GM21447 (cell line): ENCODE results near the gene EPHA6.

Experiments
- ATAC-seq: cut with Tn5 transposase; IDR thresholded peaks from one replicate; pipeline ENCODE4 v1.9.1; 2021; ENCODE audit not compliant: unreplicated experiment

EPHA6 gene

DNA sequence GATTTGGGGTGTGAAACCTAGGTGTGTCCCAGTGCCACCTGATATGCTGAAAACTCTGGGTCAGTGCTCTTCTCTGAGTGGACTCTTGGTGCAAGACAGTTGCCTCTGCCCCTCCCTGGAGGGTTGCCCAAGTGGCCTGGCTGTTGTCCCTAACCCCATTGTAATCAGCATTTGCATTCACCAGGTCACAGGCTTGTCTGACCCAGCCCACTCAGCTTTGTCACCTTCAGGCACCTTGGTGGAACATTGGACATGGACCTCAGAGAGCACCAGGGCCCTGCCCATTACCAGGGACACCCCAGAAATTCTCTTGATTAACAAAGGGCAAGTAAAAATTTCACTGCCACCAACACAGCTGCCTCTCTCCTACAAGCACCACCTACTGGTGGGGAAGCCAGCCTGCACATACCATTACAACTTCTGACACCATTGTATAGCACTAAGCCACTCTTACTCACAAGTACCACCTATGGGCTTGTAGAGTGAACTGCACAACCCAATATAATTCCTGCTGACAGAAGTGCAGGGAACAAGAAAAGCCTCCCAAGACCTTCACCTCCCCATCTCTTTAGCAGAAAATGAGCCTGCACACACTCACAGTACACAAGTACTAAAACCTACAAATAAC is 324.6 kb downstream of the EPHA6 start:
- ATAC-seq = no peak

DNA sequence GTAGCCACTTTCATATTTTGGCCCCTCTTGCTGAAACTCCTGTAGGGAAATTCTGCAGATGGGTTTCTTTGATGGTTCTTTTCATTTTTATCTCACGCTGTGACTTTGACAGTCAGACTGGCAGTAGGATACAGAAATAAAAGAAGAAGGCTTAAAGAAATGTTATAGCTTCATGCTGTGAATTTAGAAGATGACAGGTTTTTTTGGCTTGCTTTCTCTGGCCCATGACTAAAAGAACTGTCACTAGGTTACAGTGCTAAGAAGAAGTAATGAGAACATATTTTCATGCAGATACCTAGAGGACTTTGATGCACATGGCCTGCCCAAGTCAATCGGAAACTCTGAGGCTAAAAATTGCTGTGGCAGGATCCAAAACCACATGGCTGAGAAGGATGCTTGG is 334.5 kb downstream of the EPHA6 start:
- ATAC-seq = no peak

DNA sequence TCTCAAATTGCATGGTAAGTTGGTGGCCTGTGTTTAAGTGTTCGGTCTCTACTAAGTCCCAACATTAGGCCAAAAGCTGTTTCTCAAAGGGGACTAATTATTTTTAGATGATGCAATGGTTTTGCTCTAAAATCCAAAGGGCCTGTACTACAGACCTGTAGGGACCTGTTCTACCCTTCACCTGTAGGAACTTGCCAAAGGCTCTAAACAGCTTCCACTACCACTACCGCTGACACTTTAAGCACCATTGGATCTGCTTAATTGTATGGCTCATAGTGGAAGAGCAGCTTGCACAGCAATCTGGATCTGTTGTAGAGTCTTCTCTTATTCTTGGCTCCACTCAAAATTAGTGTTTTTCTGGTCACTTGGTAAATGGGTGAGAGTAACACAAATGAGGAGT is 346.8 kb downstream of the EPHA6 start:
- ATAC-seq = no peak

DNA sequence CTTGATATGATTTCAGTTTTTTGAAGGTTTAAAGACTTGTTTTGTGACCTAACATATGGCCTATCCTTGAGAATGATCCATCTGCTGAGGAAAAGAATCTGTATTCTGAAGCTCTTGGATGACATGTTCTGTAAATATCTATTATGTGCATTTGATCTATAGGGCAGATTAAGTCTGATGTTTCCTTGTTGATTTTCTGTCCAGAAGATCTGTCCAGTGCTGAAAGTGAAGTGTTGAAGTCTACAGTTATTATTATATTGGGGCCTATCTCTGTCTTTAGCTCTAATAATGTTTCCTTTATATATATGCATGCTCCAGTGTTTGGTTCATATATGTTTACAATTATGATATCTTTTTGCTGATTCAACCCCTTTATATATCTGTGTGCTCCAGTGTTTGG is 362.8 kb downstream of the EPHA6 start:
- ATAC-seq = no peak

DNA sequence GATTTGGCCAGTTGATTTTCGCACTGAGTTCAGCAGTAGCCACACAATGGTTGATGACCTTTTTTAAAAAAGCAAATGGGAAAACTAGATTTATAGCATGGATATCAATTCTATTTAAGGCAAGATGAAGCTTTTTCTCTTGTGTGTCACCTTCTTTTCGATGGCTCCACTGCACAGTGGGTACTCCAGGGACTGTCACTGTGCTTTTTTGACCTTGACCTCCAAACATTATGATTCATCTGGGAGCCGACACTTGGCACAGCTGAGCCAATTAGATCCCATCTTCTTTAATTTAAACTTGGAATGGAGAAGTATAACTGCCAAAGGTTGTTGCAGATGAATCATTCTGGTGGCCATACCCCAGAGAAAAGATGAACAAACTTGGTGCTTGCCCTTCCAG is 367.3 kb downstream of the EPHA6 start:
- ATAC-seq = no peak

DNA sequence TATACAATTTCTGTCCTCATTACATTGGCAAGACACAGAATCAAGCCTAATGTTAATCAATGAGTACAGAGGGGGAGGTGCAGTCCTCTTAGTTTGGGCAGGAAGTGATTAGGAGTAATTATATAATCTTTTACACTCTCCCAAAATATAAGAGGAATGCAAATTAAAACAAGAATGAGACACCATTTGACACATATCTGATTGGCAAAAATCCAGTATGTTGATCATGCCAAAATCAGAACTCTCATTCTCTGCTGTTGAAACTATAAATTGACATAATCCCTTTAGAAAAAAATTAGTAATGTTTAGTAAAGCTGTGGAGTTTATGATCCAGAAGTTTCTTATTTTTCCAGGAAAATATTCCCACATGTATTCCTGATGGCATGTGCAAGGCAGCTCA is 373.4 kb downstream of the EPHA6 start:
- ATAC-seq = no peak

DNA sequence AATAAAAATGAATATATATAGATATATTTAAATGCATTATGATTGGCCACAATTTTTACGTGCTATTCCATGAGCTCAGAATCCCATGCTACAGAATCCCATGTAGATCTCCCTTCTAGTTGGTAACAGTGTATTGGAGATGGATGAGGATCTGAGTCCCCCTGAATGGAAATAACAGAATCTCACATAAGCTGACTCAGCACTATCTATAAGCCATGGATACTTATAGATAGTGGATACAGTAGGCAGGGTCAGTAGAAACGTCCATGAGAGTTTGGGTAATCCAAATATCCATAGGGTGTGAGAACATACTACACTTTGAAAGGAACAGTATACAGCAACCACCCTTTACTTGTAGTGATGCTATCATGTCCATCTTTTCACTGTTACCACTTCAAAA is 375.4 kb downstream of the EPHA6 start:
- ATAC-seq = no peak

DNA sequence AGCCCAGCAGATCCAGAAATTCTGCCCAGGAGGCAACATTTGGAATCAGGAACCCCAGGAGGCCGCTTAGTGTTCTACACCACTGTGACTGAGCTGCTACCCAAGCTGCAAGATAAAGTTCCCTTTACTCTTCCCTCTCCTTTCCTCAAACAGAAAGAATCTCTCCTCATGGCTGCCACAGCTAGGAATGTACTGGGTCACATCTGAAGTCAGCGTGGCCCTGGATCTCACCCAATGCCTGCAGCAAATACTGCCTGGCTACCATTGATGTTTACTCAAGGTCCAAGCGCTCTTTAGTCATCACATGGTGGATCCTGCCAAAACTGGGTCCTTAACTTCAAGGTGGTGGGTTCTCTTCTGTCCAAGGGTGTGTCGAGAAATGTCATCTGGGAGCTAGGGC is 382.7 kb downstream of the EPHA6 start:
- ATAC-seq = no peak

DNA sequence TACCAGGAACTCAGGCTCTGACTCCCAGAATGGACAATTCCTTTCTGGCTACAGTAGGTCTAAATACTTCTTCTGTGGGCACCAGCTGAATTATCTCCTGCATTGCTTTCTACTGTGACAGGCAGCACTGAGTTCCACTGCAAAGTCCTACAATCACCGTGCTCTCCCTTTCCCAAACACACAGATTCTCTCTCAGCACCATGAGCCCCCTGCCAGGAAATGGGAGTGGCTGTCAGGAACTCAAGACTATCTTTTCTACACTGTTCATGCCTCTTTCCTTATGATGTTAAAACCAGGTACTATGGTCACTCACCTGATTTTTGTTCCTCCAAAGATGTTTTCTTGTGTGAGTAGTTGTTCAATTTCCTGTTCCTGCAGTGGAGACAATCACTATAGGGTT is 383.4 kb downstream of the EPHA6 start:
- ATAC-seq = no peak

DNA sequence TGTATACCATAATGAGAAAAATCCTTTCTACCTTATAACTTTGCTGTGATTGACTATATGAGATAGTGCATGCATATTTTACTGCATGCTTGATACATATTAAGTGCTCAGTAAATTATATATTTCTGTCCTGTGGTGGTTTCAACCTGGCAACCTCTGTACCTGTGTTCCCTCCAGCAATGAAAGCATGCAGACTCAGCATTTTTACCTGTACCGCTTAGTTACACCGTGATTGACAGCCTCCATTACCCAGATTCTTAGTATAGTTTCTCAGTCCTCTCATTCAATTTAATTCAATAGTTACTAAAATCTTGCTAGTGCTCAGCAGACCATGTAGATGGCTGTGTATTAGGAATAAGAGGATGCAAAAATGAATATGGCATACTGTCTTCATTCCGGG is 386.0 kb downstream of the EPHA6 start:
- no peak for ATAC-seq

DNA sequence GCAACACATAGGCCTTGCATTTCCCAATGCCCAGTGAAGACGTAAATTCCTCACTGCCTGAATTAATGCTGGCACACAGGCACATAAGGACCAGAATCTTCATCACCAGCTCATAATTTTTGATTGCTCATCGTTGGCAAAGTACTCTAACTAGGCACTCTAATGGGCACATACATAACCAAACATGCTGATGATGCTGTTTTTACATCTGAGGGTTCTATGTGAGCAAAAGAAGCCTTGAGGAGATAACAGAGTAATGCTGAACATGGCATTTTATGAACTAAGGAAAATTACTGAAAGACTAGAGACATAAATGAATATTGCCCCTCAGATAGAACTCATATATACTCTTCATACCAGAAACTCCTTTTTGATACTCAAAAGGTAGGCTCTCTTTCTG is 387.4 kb downstream of the EPHA6 start:
- no peak for ATAC-seq

DNA sequence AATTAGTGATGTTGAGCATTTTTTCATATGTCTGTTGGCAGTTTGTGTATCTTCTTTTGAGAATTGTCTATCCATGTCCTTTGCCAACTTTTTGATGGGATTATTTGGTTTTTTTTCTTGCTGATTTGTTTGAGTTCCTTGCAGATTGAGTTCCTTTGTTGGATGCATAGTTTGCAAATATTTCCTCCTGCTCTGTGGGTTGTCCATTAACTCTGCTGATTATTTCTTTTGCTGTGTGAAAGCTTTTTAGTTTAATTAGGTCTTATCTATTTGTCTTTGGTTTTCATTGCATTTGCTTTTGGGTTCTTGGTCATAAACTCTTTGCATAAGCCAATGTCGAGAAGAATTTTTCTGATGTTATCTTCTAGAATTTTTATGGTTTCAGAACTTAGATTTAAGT is 414.6 kb downstream of the EPHA6 start:
- ATAC-seq = no peak

DNA sequence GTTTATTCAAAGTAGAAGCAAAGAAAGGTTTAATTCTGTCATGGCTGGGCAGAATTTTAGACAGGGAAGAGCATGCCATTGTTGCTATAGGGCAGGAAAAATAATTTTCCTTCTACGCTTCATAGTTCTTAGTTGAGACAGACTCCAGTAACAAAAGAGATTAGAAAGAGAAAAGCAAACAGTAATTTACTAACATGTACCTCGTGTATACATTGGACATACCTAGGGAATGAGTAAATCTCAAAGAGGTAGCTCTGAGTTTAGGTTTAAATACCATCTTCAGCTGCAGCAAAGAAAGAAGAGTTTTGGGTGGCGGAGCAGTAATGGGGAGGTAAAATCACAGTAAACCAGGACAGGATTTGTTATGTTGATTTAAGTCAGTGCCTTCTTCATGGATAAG is 416.1 kb downstream of the EPHA6 start:
- ATAC-seq = no peak

DNA sequence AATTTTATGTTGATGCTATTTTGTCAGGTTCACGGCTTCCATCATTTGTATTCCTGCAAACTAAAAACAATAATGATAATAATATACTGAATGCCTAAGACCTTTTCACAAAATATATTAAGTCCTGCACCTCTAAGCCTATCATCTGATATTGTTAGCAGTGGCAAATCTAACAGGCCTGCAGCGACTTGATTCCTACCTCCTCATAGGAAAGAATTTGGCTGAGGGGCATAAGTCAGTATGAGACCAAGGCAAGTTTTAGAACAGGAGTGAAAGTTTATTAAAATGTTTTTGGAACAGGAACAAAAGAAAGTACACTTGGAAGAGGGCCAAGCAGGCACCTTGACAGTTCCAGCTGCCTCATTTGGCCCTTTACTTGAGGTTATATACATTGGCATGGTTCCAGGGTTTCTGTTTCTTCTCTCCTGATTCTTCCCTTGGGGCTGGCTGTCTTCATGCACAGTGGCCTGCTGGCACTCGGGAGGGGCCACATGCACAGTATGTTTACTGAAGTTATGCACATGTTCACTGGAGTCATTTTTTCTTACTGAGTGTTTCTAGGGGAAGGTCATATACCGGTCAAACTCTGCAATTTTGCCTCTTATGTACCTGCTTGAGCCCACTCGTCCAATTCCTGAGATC is 418.1 kb downstream of the EPHA6 start:
- ATAC-seq = no peak

DNA sequence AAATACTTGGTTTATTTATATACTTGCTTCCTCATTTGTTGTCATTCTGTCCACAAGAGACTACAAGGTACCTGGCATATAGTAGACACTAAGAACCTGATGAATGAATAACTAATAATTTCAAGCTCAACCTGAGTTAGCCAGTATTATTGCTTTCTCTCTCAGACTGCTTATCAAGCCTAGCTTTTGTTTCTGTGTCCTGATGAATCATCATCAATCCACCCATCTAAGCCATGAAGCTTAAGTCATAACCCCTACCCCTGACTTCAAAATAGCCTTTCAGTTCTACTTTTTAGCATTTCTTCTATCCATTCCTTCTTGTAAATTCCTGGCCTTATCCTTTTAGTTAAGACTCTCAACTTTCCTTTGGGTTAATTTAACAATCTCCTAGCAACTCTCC is 420.8 kb downstream of the EPHA6 start:
- ATAC-seq = no peak

DNA sequence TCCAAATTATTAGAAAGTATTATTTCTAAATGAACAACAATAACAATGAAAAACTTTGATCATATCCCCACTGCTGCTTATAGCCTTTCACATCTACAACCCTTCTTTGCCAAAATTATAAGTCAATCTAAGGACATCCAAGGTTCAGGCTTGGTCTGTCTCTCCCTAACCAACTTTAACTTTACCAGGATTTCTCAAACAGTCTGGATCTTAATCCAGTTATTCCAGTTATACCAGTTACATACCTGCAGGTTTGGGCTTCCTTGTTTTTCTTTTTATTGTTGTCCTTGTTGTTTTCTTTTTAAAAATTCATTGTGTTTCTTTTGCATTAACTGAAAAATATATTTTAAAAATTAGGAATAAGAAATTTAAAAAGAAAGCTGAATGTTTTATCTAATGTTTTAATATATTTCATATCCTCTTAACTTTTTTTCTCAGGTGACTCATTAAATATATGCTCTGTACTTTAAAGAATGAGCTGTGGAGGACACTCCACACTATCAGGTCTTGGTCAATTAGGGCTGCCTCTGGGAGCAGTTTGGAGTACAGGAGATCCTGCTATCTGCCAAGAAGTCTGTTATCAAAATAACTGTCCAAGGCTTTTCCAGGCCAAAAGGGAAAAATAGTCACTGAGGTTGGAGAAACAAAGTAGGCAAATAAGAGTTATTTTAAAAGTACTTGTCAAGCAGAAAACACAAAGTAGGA is 421.4 kb downstream of the EPHA6 start:
- no peak for ATAC-seq

DNA sequence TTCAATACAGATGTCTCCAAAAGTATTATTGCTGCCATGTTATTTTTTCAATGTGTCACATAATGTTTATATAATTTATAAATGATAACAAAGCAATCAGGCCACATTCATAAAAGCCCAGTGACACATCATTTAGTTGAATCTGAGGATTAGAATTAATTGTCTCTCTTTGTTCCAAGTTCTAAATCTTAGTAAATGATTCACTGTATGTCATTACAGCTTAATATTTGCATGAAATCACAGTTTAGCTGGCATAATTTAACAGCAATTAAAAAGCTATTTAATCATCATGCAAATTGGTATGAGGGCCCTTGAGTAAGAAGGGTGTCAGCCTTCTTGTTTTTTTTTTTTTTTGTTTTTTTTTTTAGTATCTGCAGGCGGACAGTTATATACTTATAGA is 427.0 kb downstream of the EPHA6 start:
- ATAC-seq = no peak

DNA sequence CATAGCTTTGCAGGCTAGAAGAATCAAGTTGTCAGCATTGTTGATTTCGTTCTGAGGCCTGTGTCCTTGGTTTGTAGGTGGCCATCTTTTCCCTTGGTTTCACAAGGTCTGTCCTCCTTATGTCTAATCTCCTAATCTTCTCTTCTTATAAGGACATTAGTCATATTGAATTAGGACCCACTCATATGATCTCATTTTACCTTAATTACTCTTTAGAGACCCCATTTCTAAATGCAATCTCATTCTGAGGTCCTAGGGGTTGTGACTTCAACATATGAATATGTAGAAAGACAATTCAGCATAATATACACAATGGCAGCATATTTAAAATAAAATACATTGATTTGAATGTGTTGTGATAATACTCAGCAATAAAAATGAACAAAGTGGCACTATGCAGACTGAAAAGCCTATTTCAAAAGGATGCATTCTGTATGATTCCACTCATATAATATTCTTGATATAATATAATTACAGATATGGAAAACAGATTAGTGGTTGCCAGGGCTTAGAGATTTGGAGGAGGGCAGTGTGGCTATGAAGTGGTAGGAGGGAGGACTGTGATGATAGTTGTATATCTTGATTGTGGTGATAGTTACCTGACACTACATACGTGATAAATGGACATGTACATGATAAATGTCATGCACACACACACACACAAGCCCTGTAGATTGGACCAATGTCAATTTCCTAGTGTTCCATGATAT is 431.0 kb downstream of the EPHA6 start:
- ATAC-seq = no peak

DNA sequence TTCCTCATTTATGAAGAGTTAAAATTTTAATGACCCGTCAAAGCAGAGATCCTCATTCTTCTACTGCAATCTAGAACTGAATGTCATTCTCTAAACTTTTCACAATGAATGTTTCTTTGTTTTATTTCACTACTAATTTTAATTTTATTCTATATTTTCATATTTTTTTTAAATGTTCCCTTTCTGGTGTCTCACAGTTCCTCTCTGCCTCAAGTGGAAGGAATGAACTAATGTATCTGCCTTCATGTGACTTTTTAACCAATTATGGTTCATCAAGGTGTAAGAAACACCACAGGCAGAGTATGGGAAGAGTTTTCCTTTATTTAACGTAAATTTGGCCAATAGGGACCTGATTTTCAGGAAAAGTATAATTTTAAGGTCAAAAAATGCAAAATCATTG is 441.7 kb downstream of the EPHA6 start:
- ATAC-seq = no peak

DNA sequence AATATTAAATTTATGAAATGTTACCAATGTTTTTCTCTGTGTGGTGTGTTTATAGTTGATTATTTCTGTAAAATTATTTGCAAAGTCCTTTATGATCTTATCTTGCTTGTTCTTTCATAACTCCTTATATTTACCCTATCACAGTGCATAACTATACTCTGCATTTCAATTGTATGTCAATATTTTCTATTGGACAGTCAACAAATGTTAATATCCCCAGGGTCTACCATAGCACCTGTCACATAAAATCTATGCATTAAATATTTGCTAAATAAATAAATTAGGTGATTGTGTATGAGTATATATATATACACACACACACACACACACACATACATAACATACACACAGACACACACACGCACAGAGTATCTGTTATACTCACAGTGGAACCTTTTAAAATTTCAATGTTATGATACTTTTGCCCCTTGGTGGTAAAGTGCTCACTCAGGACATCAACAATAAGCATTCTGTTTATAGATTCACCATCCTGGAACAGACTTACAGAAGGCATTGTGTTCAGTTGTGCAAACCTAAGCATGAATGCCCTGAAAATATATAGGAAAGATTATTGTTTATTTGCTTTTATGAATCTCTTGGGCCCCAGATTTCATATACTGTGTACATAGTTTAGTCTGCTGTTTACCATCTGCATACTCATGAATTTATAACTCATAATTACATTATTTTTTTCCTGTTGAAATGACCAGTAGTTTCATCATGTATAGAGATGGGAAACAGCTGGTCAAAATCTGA is 443.7 kb downstream of the EPHA6 start:
- no peak for ATAC-seq

DNA sequence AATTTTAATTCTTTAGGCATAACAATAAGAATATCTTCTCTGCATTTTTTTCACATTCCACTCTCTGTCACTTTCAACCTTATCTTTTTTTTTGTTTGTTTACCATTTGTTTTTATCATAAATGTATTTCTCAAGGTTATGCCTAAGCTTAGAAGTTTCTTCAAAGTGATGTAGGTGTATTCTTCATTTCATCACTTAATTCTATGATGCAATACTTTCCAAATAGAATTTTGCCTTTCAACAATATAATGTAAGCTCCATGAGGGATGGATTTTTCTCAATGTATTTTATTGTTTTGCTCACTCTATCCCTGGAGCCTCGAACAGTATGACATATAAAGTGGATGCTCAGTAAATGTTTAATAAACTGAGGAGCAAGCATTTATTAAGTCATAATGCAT is 444.9 kb downstream of the EPHA6 start:
- no peak for ATAC-seq
